Stimulated activated CD4-positive, alpha-beta T cell treated with anti-CD3 and anti-CD28 coated beads, Interleukin-2, amount 100 ng/mL, for 24 hours (primary cell): ENCODE data around the gene RND1.
"Not testable (repeated sequence)": the region's sequence is repeated elsewhere in the genome, so short reads cannot be mapped to it uniquely, and the experiment has no call there.

Experiments
- DNase-seq, 2 donors: peaks; one replicate each; pipeline ENCODE4 v3.0.0-alpha.2; 2020

Gene RND1

GRCh38 chr12:48866052-48866711, 512 bp upstream of the RND1 start:
- no peak for DNase-seq

GRCh38 chr12:48863291-48863690, 2.4 kb downstream of the RND1 start:
- no peak for DNase-seq

- no peak for DNase-seq
Measured at GRCh38 chr12:48862760-48863159, 2.9 kb downstream of the RND1 start.

GRCh38 chr12:48861111-48861510, 4.6 kb downstream of the RND1 start:
- DNase-seq, result no peak

GRCh38 chr12:48860236-48860635, 5.4 kb downstream of the RND1 start:
- not testable (repeated sequence) for DNase-seq

GRCh38 chr12:48859607-48860006, 6.1 kb downstream of the RND1 start:
- no peak for DNase-seq

GRCh38 chr12:48858043-48858442, 7.6 kb downstream of the RND1 start:
- DNase-seq, result no peak

- DNase-seq, result no peak
Measured at GRCh38 chr12:48857278-48857994, 8.2 kb downstream of the RND1 start.

GRCh38 chr12:48856379-48856778, 9.3 kb downstream of the RND1 start:
- DNase-seq, result no peak

- DNase-seq, result not testable (repeated sequence)
Measured at GRCh38 chr12:48854932-48855331, 10.7 kb downstream of the RND1 start.

- no peak for DNase-seq
Measured at GRCh38 chr12:48854488-48854887, 11.2 kb downstream of the RND1 start.

GRCh38 chr12:48852734-48853688, 12.7 kb downstream of the RND1 start:
- DNase-seq, result peak; percentile 87 to 93

- DNase-seq, result peak; percentile 90 to 92
Measured at GRCh38 chr12:48851883-48852733, 13.6 kb downstream of the RND1 start, which contains the start of gene DDX23. Gene DDX23, minus strand, starts transcription at chr12:48852163. Its CDS starts 6,381 bp downstream, at chr12:48845782.

GRCh38 chr12:48842021-48842420, 23.6 kb downstream of the RND1 start:
- not testable (repeated sequence) for DNase-seq

- no peak for DNase-seq
Measured at GRCh38 chr12:48838048-48838447, 27.6 kb downstream of the RND1 start.

GRCh38 chr12:48832321-48833060, 33.2 kb downstream of the RND1 start:
- DNase-seq, result no peak

- no peak for DNase-seq
Measured at GRCh38 chr12:48831257-48831656, 34.4 kb downstream of the RND1 start.

GRCh38 chr12:48828841-48829575, 36.7 kb downstream of the RND1 start:
- no peak for DNase-seq

- DNase-seq, result no peak
Measured at GRCh38 chr12:48828293-48828692, 37.4 kb downstream of the RND1 start.

GRCh38 chr12:48827513-48828096, 38.1 kb downstream of the RND1 start:
- DNase-seq, result no peak
